ENCODE results near the gene TMEM238L.

Gene TMEM238L

DNA sequence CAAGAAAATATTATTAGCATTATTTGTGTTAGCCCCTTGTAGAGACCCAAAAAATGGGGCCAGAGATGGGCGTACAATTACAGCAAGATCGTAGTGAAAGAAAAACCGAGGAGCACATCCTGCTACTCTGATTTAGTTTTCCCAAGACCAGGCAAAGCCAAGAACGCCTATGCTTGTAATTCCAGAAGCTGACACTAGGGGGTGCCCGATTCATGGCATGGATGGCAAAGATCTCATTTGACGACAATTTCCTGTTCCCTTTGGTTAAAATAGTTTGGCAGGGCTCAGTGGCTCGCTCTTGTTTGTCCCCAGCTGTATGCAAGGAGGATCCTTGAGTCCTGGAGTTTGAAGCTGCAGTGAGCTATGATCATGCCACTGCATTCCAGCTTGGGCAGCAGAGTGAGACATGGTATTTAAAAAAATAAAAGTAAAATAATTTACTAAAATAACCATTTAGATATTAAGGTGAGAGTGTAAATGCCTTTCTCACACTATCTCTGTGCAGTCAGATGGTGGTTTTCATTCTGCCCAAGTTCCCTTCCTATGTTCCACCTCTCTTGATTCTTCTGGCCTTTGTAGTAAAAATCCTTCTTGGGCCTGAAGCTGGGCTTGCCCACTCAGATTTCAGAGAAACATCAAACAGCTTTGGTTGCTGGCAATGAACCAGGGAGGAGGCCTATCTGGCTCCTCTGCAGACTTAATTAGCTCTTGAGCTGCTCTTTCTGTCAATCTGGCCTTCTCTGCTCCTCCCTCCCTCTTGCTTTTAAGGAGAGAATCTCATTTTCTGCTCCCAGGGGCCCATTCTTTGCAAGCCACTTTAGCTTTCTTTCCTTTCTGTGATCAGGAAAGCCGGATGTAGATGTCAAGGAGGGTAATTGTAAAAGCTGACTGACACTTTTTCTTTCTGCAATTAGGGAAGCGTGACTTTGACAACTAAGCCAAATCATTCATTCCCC, 31.2 kb downstream of the TMEM238L start:
- no peak for DNase-seq

DNA sequence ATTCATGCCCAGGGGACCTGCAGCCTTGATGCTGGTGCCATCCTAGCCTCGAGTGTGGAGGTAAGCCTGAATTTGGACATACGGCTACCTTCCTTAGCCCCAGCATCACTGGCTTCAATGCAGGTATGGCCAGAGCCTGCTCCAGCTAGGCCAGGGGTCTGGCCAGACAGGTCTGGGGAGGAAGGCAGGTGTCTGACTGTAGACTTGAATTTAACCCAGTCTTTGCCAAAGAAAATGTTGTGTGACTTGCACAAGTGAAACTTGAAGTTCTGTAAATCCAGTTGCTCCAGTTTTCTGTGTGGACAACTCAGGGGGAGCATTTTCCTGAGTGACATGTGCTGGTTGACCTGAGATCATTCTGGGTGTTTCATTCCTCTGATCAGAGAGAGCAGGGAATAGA, 32.8 kb downstream of the TMEM238L start:
- DNase-seq: no peak

GRCh38 chr17:10769840-10770239, 34.1 kb downstream of the TMEM238L start:
- no peak for DNase-seq

GRCh38 chr17:10768750-10769251, 35.1 kb downstream of the TMEM238L start:
- DNase-seq: no peak

GRCh38 chr17:10767232-10767631, 36.7 kb downstream of the TMEM238L start:
- no peak for DNase-seq

GRCh38 chr17:10762037-10762436, 41.9 kb downstream of the TMEM238L start:
- no peak for DNase-seq

- DNase-seq: no peak
Observed at GRCh38 chr17:10761281-10761680, 42.6 kb downstream of the TMEM238L start.

DNA sequence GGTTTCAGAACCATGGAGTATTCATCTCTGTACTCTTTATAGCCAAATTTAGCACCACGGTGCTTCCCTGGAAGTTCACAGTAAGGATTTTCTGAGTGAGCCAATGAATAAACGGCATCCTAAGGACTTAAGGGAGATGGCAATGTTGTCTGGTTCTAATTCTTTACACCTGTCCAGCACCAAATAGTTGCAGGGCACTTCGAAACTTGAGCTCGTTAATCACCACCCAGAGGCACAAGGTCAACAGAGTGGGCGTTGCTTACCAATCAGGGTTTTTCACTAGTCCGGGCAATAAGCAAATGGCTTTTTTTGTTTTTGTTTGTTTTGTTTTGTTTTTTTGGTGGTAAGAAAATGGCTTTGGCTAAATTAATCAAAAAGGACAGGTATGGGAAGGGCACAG, 45.8 kb downstream of the TMEM238L start:
- no peak for DNase-seq

DNA sequence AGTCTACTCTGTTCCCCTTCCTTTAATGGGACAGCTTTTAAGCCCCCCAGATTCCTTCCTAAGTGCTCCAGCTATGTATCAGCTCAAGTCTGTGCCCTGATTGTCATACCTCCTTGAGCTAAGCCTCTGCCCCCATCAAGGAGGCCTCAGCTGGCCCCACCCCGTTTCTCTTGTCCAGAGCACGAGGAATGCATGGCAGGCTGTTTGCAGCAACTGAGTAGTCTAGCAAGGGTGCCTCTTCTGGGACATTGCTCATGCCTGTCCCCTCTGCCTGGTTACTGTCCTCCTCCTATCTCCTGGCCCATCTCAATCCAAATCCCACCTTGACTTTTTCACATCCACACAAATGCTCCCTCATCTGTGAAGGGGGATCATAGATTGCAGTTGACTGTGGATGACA, 46.3 kb downstream of the TMEM238L start:
- DNase-seq: no peak

DNA sequence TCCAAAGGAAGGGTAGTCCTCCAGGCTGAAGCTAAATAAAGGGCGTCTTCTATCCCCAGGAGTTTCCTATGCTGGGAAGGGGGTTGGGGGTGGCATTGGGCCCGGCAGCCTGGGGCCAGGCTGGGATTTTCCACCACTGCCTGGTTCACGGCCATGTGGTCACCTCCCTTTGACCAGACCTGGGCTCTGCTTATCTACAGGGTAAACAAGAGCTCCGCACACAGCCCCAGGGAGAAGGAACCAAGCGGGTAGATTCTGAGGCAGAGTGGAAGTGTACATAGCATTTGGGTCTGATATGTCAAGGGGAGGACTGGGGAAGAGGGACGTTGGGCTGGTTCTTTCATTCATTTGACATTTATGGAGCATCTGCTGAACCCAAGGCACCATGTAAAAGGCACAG, 46.8 kb downstream of the TMEM238L start:
- DNase-seq: no peak

GRCh38 chr17:10756619-10757018, 47.3 kb downstream of the TMEM238L start:
- DNase-seq: no peak

DNA sequence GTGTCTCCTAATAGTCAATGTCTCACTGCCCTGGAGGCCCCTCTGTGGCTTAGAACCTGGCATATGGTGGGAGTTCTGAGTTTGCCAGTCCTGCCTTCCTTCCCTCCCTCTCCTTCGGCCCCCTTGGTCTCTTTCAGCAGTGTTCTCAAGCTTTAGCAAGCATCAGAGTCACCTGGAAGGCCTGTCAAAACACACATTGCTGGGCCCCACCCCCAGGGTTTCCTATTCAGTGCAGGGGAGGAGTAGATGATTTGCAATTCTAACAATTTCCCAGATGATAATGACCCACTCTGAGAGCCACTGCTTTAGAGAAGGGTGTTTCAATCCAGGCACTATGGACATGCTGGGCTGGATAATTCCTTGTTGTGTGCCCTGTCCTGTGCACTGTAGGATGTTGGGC, 47.7 kb downstream of the TMEM238L start:
- DNase-seq: no peak

DNA sequence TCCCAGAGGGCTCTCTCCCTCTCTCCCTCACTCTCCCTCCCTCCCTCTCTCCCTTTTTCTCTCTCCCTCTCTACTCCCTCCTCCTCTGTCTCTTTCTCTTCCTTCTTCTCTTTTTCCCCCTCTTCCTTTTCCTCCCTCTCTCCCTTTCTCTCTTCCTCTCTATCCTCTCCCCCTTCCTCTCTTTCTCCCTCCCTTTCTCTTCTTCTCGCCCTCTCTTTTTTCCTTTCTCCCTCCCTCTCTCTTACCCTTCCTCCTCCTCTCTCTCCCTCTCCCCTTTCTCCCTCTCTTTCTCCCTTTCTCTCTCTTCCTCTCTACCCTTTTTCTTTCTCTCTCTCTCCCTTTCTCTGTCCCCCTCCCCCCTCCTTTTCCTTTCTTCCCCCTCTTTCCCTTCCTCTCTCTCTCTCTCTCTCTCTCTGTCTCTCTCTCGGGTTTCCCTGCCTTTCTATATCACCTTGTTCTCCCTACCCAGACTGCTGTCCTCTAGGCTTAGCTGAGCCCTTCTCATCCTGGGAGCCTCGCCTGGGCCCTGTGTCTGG, 48.2 kb downstream of the TMEM238L start:
- no peak for DNase-seq

DNA sequence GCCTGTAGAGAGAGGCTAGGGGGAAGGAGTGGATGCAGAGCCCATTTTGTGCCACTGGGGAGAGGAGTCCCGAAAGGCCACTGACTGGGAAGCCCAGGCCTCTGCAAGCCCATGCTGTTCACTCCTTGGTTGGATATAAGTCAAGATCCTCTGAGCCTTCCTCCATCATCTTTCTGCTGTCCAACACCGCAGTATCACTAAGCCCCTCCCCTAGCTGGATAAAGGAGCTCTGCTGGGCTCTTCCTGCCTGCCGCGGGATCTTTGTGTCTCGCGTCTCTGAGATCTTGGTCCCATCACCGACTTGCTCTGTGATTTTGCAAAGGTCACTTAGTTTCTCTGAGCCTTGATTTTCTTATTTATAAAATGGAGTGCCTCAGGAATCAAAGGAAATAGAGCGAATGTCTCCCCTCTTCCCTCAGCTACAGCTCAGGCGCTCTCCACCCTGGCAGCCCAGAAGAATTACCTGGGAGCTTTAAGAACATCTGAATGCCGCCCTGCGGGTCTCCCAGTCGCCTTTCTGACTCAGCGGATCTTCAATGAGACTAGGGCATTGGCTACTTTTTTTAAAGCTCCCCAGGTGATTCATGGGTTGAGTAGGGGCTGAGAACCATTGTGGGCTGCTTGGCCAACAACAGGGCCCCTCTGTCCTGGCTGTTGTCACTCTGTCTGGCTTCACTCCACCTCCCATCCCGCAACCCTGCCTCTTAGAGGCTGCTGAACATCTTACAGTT, 48.9 kb downstream of the TMEM238L start:
- DNase-seq: no peak

DNA sequence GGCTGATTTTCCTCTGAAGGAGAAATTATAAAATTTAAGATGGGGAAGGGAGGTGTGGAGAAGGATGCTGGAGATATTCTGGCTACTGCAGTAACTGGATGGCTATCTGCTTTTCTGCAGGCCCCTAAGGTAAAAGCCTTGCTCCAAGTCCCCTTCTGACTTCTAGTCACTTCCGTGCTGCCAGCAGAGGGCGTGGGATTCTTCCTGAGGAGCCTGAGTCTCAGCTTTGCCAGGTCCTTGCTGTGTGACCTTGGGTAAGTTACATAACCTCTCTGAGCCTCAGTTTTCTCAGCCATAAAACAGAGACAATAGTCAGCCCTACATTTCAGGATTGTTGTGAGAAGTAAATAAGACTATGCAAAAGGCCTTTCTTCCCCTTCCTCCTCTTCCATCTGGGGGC, 49.8 kb downstream of the TMEM238L start:
- no peak for DNase-seq

GRCh38 chr17:10752696-10753095, 51.2 kb downstream of the TMEM238L start:
- no peak for DNase-seq

GRCh38 chr17:10751563-10751962, 52.3 kb downstream of the TMEM238L start:
- no peak for DNase-seq

DNA sequence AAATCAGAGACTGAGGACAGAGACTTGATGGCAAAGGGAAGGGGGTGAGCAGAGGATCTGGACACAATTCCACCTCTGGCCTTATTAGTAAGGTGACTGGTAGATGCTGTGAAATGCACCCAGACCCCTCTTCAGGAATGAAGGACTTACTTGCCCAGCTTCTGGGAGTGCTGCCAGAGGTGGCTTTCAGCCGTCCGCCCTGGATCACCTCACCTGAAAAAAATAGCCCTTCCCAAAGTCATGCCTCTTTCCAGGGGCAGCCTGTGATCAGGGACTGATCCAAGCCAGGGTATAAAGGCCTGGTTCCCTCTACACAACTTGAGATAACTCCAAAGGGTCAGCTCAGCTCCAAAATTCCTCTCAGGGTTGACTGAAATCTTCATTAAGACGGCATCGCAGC, 53.7 kb downstream of the TMEM238L start:
- DNase-seq: no peak

- DNase-seq: no peak
Observed at GRCh38 chr17:10748531-10749181, 55.2 kb downstream of the TMEM238L start.

GRCh38 chr17:10745231-10745630, 58.7 kb downstream of the TMEM238L start:
- DNase-seq: no peak
